ENCODE results near the gene FAM76A.

- TF ChIP-seq CTCF (IDR thresholded peaks at IDR 0.05) (no peak), POLR2A (IDR thresholded peaks at IDR 0.05) (no peak)
Observed at GRCh38 chr1:27690183-27690582, 35.6 kb upstream of the FAM76A start.

Measured in testis (tissue), 2 donors.